Endothelial cell of umbilical vein (primary cell): Measurements from ENCODE around the gene ICE2. TPM values are rescaled to one million over a fixed set of nuclear protein-coding genes. Genes with fewer than 3 reads are reported as not detected.

Experiments
- BruUV-seq: library from RNA; stranded (reverse); fragments of 400-500 nt; replicated peaks from 2 replicates; lab custom pipeline; 2021; lab: Mats Ljungman, UMichigan
- CTCF ChIA-PET: fragments of 300-600, 350-600 bp; sonication (Branson Sonifier 250); formaldehyde crosslinking; loops from one replicate; lab custom pipeline; 2021; ENCODE audit warnings: antibody characterized with exemption, inconsistent platforms; lab: Charles Lee
- POLR2A ChIA-PET: fragments of 300-600, 350-600 bp; sonication (Branson Sonifier 250); formaldehyde crosslinking; loops from one replicate; lab custom pipeline; 2021; ENCODE audit warnings: antibody characterized with exemption, inconsistent platforms; lab: Charles Lee
- DNase-seq: peaks from one replicate; pipeline ENCODE4 v3.0.0-alpha.2; 2011; ENCODE audit warnings: low read depth, low spot score
- FAIRE-seq: peaks from 2 replicates; lab custom pipeline; 2011; peaks lifted over from hg19 to GRCh38; lab: Jason Lieb, UNC
- H2AFZ ChIP-seq: 2 replicates; pipeline ENCODE4 v1.6.0; 2012; ENCODE audit warnings: low read depth, low read length, control low read depth, inconsistent platforms
- H3K27ac ChIP-seq: 2 replicates; pipeline ENCODE4 v1.5.1; 2011; ENCODE audit warnings: low read depth, mild to moderate bottlenecking, control low read depth, low read length, moderate library complexity; ENCODE audit not compliant: insufficient read depth
- H3K27me3 ChIP-seq, 2 experiments: 2 replicates each; pipeline versions ENCODE4 v1.6.0 to v1.6.1; 2011; ENCODE audit warnings: low read length in 2 of 2, mixed read lengths in 1 of 2; ENCODE audit not compliant: control insufficient read depth in 2 of 2, insufficient read depth in 2 of 2
- H3K36me3 ChIP-seq, 2 experiments: 2 replicates in 1 of 2; 3 replicates in 1 of 2; pipeline ENCODE4 v1.5.1; 2011; ENCODE audit warnings: low read length in 2 of 2, mild to moderate bottlenecking in 1 of 2, moderate library complexity in 1 of 2; ENCODE audit not compliant: control insufficient read depth in 2 of 2, insufficient read depth in 2 of 2; ENCODE audit errors: extremely low read depth in 1 of 2
- H3K4me1 ChIP-seq: 3 replicates; pipeline ENCODE4 v1.5.1; 2011; ENCODE audit warnings: mild to moderate bottlenecking, low read length; ENCODE audit not compliant: control insufficient read depth, insufficient read depth; ENCODE audit errors: extremely low read depth
- H3K4me2 ChIP-seq: 2 replicates; pipeline ENCODE4 v1.6.1; 2011; ENCODE audit warnings: low read length, control low read depth, mixed read lengths; ENCODE audit not compliant: insufficient read depth
- H3K4me3 ChIP-seq, 3 experiments: fragments of 200-600 bp in 1 of 3; sonication (generic), shearing (Covaris generic) in 1 of 3; replicated peaks in 1 of 3; 2 replicates each; pipeline ENCODE4 v1.5.1; 2011 to 2016; ENCODE audit warnings: control low read depth in 3 of 3, low read length in 3 of 3, mild to moderate bottlenecking in 2 of 3, inconsistent platforms in 1 of 3, low read depth in 1 of 3, moderate library complexity in 1 of 3; ENCODE audit not compliant: insufficient read depth in 1 of 3
- H3K79me2 ChIP-seq: 2 replicates; pipeline ENCODE4 v1.6.0; 2012; ENCODE audit warnings: low read length, inconsistent platforms; ENCODE audit not compliant: control insufficient read depth, insufficient read depth
- H3K9ac ChIP-seq: replicated peaks from 2 replicates; pipeline ENCODE3; 2011; ENCODE audit warnings: low read length, control low read depth; ENCODE audit not compliant: insufficient read depth; ENCODE audit errors: extremely low read depth
- H3K9me1 ChIP-seq: replicated peaks from 3 replicates; pipeline ENCODE4 v1.6.0; 2011; ENCODE audit warnings: mild to moderate bottlenecking, low read length; ENCODE audit not compliant: control insufficient read depth, insufficient read depth; ENCODE audit errors: extremely low read depth
- H3K9me3 ChIP-seq: replicated peaks from 2 replicates; pipeline ENCODE4 v1.5.1; 2012; ENCODE audit warnings: low read length, inconsistent platforms; ENCODE audit not compliant: control insufficient read depth, insufficient read depth
- H4K20me1 ChIP-seq: replicated peaks from 2 replicates; pipeline ENCODE3; 2011; ENCODE audit warnings: mild to moderate bottlenecking, low read length; ENCODE audit not compliant: control insufficient read depth, insufficient read depth; ENCODE audit errors: extremely low read depth
- CTCF ChIP-seq, 2 donors: IDR thresholded peaks; 1 replicate in 1 of 2; 2 replicates in 1 of 2; pipeline ENCODE4 v1.5.1; 2011; ENCODE audit warnings: low read length in 2 of 2, mild to moderate bottlenecking in 2 of 2, moderate library complexity in 2 of 2, control low read depth in 1 of 2, inconsistent platforms in 1 of 2, low read depth in 1 of 2; ENCODE audit not compliant: insufficient read depth in 1 of 2; ENCODE audit errors: extremely low read depth in 1 of 2
- EZH2 ChIP-seq: IDR thresholded peaks from 2 replicates; pipeline ENCODE4 v1.6.1; 2012; ENCODE audit warnings: borderline replicate concordance, low read depth, mild to moderate bottlenecking, moderate library complexity, low read length, inconsistent platforms; ENCODE audit not compliant: severe bottlenecking
- GATA2 ChIP-seq: IDR thresholded peaks from 2 replicates; pipeline ENCODE4 v1.7.0; 2011; ENCODE audit warnings: low read depth, mild to moderate bottlenecking, moderate library complexity, mixed read lengths, low read length; ENCODE audit not compliant: insufficient read length, insufficient read depth
- JUN ChIP-seq: IDR thresholded peaks from 2 replicates; pipeline ENCODE4 v1.6.1; 2011; ENCODE audit warnings: borderline replicate concordance, low read depth; ENCODE audit not compliant: insufficient read length, insufficient read depth
- MAX ChIP-seq: IDR thresholded peaks from 2 replicates; pipeline ENCODE4 v1.6.1; 2011; ENCODE audit not compliant: insufficient read depth, insufficient read length
- MYC ChIP-seq: IDR thresholded peaks from one replicate; pipeline ENCODE4 v1.6.1; 2011; ENCODE audit warnings: mild to moderate bottlenecking, low read depth, low read length
- POLR2A ChIP-seq: IDR thresholded peaks from 2 replicates; pipeline ENCODE4 v1.6.1; 2012; ENCODE audit warnings: low read depth, mild to moderate bottlenecking, control low read depth, low read length
- POLR2AphosphoS5 ChIP-seq: IDR thresholded peaks from 2 replicates; pipeline ENCODE4 v1.6.1; 2012; ENCODE audit warnings: low read depth, mild to moderate bottlenecking, control low read depth, low read length, moderate library complexity; ENCODE audit not compliant: insufficient read depth
- dilution Hi-C: fragments of 300-500 bp; cut with MboI; formaldehyde crosslinking; loops from one replicate; pipeline ENCODE4 v1.15.0; 2019; ENCODE audit warnings: low sequenced_read_pairs; ENCODE audit not compliant: extremely low pct_ligation_motif_present
- intact Hi-C: fragments of 100-400 bp; cut with micrococcal nuclease; formaldehyde crosslinking; loops from one replicate; pipeline ENCODE4 v1.10.0; 2022
- polyA plus RNA-seq, 4 experiments: library from polyadenylated mRNA; depleted of rRNA in 3 of 4; stranded (reverse) in 3 of 4; unstranded in 1 of 4; fragments of >200 nt; gene quantifications; 2 replicates each; pipeline versions ENCODE4 v1.2.1 to v1.2.3, GENCODE V29; 2011 to 2012; ENCODE audit warnings: missing spikeins in 1 of 4
- total RNA-seq: library from RNA; stranded (reverse); gene quantifications from 2 replicates; pipeline ENCODE4 v1.2.3, GENCODE V29; 2021

The ICE2 gene
- total and polyA plus RNA-seq, 2 donors (not counting 3 experiments of a cell fraction or from before 2014, with no cell fraction given): 22.1 to 57.0 TPM

- H3K9ac ChIP-seq: no peak overlapping the region
- no peak overlapping the region for H3K27ac ChIP-seq
- H3K4me2 ChIP-seq: no peak overlapping the region
- ChIA-PET POLR2A (no interaction called here), CTCF (no interaction called here)
- no TSS peak for BruUV-seq
- intact Hi-C loops: no loop called here
- peaks cover 2% of the 10 kb centered on the region for H3K79me2 ChIP-seq
- H4K20me1 ChIP-seq: no peaks in the 10 kb centered on the region
- FAIRE-seq: no peak
- TF ChIP-seq EZH2 (no peak), POLR2A (no peak), POLR2AphosphoS5 (no peak), JUN (no peak), GATA2 (no peak), CTCF (IDR thresholded peaks at IDR 0.05; ENCODE audit: extremely low read depth in 1 of 2, insufficient read depth in 1 of 2, low read depth in 1 of 2, low read length in 2 of 2) (no peak), MAX (no peak), MYC (no peak)
- peaks cover 0 to 3% of the 10 kb centered on the region in 2 experiments for H3K36me3 ChIP-seq
- DNase-seq: no peak
- no peaks in the 10 kb centered on the region for H3K9me1 ChIP-seq
- dilution Hi-C loops: no loop called here
- H3K27me3 ChIP-seq: no peaks in the 10 kb centered on the region
- no peak overlapping the region for H3K4me3 ChIP-seq
- H3K9me3 ChIP-seq: no peaks in the 10 kb centered on the region
- no peak overlapping the region for H2AFZ ChIP-seq
- peaks cover 12% of the 10 kb centered on the region for H3K4me1 ChIP-seq
Observed at GRCh38 chr15:60460931-60461330, 18.0 kb downstream of the ICE2 start.
